TTC549 (cell line): ENCODE data around the gene SACS.
"Not testable (repeated sequence)": the region's sequence is repeated elsewhere in the genome, so short reads cannot be mapped to it uniquely, and the experiment has no call there.

Source experiments
- FAIRE-seq: peaks from 2 replicates; lab custom pipeline; 2012; peaks lifted over from hg19 to GRCh38; lab: Jason Lieb, UNC

SACS gene

GRCh38 chr13:23456437-23457210, 23.1 kb upstream of the SACS start:
- FAIRE-seq: no peak

GRCh38 chr13:23455401-23456185, 22.1 kb upstream of the SACS start:
- no peak for FAIRE-seq

DNA sequence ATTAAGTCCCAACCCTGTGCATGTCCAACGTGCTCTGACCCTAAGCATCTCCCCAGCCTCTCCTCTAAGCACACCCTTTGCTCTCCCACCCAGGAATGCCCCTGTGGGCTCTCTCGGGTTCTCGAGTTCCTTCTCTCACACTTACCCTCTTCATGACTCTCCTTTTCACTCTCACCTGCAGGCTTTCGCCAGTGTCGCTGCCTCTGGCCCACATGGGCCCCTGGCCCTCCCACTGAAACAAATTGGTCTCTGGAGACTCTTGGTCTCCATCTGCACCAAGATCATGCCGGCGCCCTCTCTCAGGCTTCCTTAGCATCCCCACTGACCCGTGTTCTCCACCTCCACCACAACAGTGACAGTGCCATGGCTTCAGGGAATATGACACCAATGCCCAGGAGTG, 19.6 kb upstream of the SACS start:
- no peak for FAIRE-seq

DNA sequence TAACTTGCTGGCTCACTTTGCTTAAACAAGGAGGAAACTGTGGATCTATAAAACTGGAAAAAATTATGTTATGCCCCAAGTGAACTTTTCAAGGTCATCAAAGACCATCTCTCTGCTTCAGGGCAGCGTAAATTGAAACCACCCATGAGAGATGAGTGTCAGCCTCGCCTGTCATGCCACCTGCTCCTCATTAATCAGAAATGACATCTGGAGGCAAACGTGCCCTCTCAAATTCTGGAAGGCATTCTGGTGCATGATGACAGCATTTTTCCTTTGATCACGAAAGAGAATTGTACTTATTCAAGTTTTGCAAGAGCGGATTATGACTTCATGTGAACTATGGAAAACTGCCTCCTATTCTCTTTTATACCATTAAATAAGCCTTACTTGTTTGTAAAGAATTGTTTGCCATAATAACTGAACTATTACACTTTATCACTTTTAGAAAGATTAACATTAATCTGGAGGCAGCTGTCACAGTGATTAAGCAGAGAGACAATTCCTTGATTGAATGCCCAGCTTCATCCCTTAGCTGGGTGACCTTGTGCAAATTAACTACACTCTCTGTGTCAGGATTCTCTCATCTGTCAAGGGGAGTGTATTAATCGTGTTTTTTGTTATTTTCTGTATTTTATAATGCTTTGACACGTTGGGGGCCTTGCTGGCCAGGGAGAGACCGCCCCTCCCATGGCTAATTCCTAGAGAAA, 17.0 kb upstream of the SACS start:
- no peak for FAIRE-seq

DNA sequence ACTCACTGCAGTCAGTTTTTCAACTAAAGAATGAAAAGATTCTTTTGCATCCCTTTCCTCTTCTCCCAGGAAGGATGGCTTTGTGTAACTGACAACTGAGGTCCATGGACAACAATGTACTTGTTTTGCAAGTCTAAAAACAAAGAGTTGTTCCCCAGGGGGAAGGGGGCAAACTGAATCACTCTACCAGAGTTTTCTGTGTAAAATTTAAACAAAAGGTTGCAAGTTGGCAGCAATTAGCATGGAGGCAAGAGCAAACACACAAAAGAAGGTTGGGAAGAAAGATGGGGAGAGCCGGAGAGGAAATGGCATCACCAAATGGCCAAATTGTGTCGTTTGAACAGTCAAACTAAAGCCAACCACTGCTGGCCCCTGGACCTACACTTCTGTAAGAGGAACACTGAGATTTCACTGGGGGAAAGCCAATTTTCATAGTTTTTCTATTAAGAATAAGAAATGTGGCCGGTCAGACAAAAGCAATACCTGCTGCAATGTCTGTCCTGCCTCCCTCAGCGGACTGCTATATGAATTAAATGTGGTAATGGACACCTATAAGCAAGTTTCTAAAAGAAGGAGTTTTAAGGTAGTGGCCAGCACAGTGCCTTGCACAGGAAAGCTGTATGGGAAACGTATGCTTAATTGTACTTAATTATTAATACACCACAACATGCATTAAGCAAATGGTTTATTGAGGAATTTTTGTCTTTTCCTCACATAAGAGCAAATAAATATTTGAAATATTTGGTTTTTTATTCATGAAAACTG, 16.1 kb upstream of the SACS start:
- FAIRE-seq: no peak

DNA sequence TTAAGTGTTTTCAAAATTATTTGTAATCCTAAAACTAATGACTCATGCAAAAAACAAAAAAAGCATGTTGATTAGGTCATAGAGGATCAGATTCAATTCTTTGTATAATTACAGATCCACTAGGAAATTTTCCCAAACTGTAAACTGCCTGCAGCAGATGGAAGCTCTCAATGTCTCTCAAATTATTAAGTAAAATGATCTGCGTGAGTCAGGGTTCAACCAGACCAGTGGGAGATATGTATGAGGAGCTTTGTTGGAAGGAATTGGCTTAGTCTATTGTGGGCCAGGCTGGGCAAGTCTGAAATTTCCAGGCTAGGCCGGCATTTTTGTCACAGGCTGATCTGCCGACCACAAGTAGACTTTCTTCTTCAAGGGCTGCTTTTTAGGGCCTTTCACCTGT, 14.4 kb upstream of the SACS start:
- no peak for FAIRE-seq

- FAIRE-seq: no peak
Observed at GRCh38 chr13:23445794-23446193, 12.3 kb upstream of the SACS start.

GRCh38 chr13:23443878-23444277, 10.4 kb upstream of the SACS start:
- no peak for FAIRE-seq

DNA sequence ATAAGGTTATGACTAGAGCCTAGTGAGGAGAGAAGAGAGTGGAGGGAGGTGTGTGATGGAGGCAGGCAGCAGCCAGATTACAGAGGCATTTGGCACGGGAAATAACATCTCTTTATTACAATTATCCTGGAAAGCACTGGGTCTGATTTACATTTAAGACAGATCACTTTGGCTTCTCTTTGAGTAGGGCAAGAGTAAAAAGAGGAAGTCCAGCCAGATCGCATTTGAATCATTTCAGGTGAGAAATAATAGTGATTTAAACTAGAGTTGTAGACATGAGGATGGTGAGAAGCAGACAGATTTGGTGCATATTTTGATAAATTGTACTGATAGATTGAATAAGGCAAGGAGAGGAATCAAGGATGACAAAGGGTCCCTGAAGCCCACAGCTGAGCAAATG, 9.6 kb upstream of the SACS start:
- FAIRE-seq: no peak

DNA sequence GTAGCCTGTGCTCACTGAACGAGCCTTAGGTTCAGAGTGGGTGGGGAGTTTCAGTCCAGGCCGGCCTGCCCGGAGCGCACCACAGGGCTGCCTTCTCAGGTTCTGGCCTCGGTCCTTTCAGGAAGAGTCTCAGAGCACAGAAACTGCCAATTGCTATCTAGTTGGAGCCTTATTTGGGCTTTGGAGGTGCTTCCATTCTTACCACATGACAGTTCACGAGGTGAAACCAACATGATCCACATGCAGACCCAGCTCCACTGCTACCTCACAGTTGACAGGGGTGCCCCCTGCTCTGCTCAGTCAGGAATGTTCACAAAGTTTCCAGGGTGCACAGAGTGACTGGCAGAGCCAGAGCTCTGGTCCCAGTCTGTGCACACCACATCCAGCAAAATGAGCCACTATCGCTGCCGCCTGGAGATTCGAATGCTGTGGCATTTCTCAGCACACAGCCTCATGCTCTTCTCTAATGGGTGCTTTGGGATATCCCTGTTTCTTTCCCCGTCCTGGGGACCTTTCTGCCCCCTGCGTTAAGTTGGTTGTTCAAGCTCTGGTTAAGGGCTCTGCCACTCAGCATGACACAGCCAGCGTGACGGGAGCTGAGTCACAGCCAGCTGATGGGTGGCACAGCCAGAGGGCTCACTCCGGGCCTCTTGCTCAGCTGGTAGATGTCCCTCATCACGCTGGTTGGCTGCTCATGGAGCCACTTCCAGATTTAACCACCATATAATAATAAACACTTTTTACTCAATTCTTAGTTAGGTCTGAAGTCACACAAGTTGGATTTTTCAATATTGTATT, 7.5 kb upstream of the SACS start:
- no peak for FAIRE-seq

GRCh38 chr13:23440324-23440723, 6.8 kb upstream of the SACS start:
- not testable (repeated sequence) for FAIRE-seq

- no peak for FAIRE-seq
Observed at GRCh38 chr13:23437916-23438315, 4.4 kb upstream of the SACS start.

- FAIRE-seq: no peak
Observed at GRCh38 chr13:23436680-23437079, 3.2 kb upstream of the SACS start.

DNA sequence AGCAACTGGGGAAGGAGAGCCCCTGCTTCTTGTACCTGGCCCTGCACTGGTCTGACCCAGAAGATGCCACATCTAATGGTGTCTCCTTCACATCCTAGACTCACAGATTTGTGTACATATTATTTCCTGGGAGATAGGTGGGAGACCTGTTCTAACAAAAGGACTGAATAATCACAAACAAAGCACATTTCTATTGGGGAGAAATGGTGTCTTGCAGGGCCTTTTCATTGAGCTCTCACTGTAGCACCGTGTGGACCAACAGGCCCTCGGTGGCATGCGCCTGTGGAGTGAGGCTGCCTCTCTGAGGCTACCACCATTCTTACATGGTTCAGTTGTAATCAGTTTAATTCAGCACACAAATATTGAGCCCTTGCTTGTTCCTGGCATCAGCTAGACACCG, 989 bp upstream of the SACS start:
- no peak for FAIRE-seq

DNA sequence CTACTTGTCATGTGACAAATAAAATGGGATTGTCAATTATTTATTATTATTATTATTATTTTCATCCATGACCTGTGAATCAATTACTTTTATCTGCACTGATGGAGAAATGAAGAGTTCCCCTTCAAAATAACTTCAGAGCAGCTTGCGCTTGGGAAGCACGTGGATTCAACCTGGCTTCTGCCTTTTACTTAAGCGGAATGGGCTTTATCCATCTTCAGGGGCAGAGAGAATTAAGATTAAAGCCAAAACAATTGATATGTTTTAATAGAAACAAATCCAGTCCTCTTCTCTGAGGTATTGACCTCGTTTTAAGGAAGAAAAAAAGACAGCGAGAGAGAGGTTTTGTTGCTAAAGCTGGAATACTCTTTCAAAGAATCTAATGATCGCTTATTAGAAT, 876 bp downstream of the SACS start:
- no peak for FAIRE-seq

- no peak for FAIRE-seq
Observed at GRCh38 chr13:23430664-23431063, 2.8 kb downstream of the SACS start.

- FAIRE-seq: no peak
Observed at GRCh38 chr13:23427881-23428528, 5.5 kb downstream of the SACS start.

DNA sequence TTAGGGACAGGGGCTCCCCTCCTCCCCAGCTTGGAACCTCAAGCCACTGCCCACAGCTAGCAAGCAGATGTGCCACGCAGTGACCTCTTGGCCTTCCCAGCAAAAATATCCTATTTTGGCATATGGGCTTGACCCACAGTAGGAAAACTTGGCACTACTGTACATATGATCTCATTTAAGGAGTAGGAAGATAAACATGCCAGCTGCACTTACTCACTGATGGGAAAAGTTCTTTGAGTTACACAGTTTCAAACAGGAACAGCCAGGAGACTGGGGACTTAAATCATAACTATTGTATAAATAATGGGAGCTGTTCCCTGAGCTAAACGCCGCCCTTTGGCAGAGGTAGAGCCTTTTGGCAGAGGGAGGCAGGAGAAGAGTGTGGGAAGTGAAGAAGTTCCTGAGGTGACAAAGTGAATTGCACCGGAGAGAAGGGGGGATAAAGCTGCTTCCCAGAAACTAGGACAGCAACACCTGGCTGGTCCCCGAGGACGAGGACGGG, 6.1 kb downstream of the SACS start:
- FAIRE-seq: no peak

DNA sequence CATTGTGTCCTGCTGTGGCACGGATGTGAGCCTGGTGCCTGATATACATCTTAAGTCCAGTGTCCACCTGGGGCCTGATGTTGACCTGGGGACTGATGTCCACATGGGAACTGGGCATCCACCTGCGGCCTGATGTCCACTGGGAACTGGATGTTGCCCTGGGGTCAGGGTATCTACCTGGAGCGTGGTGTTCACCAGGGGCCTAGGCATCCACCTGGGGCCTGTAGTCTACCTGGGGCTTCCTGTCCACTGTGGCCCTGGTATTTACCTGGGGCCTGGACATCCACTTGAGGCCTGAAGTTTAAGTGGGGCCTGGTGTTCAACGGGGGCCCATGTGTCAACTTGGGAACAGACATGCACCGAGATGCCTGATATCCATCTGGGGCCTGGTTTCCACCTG, 11.9 kb downstream of the SACS start:
- no peak for FAIRE-seq

GRCh38 chr13:23418776-23419683, 14.5 kb downstream of the SACS start:
- no peak for FAIRE-seq
